ENCODE measurements around the gene PDE5A.
"Not testable (repeated sequence)": the region's sequence is repeated elsewhere in the genome, so short reads cannot be mapped to it uniquely, and the experiment has no call there.

PDE5A gene

GRCh38 chr4:119455734-119456133, 172.9 kb downstream of the PDE5A start:
- not testable (repeated sequence) for DNase-seq

GRCh38 chr4:119454491-119455270, 173.9 kb downstream of the PDE5A start:
- DNase-seq = peak; percentile 76 to 97

GRCh38 chr4:119454151-119454490, 174.5 kb downstream of the PDE5A start:
- DNase-seq = peak in 1 of 2 experiments; percentile 29

GRCh38 chr4:119453286-119453685, 175.3 kb downstream of the PDE5A start:
- DNase-seq = not testable (repeated sequence)

- DNase-seq = not testable (repeated sequence)
These were observed 178.8 kb downstream of the PDE5A start for GRCh38 chr4:119449851-119450250.

Measured in NCI-H446 (cell line).